HG02588 (cell line): ENCODE results near the gene OR1M1.

Experiments used
- ATAC-seq: cut with Tn5 transposase; IDR thresholded peaks from one replicate; pipeline ENCODE4 v1.9.1; 2021; ENCODE audit warnings: mild to moderate bottlenecking, moderate library complexity; ENCODE audit not compliant: unreplicated experiment

Gene OR1M1

DNA sequence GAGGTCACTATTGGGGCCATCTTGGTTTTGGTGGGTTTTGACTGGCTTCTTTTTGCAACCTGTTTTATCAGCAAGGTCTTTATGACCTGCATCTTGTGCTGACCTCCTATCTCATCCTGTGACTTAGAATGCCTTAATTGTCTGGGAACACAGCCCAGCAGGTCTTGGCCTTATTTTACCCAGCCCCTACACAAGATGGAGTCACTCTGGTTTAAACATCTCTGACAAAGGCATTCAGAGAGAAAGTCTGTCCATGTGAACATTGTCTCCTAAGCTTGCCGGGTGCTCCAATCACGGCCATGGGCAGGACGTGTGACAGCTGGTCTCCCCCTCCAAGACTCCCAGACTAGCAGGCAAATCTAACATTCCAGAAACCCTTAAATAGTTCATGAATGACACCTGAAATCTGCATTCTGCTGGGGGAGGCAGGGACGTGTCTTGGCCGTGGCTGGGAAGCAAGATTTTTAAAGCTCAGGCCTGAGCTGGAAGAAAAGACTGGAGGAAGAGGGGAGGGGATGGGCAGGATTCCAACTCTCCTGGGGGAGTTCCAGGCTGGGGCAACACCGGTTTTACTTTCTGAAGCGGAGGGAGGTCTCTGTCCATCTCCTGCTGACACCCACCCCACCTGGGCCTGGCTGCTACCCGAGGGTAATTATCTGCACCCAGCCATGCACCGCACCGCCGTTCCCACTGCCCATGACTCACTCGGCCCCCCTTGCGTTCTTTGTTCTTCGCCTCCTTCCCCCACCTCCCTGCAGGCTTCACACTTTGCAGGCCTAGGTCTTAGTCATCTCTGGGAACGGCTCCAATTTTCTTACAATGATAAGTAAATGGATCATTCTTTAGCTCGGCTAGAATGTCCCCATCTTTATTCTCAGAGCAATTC is 11.6 kb upstream of the OR1M1 start:
- ATAC-seq = no peak

DNA sequence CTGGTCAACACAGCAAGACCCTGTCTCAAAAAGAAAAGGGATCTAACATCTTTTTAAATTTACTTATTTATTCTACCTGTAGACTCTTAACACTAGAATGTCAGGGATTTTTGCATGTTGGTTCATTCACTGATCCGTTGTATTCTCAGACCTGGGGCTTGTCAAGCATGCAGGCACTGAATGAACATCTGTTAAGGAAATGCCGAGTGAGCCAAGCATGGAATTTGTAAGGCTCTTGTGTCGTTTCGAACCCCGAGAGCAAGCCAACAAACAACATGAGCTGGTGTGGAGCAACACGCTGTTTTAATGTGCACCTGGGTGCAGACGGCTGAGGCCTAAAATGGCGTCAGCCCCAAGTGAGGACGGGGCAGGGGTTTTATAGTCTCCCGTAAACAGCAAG is 10.0 kb upstream of the OR1M1 start:
- ATAC-seq = no peak

DNA sequence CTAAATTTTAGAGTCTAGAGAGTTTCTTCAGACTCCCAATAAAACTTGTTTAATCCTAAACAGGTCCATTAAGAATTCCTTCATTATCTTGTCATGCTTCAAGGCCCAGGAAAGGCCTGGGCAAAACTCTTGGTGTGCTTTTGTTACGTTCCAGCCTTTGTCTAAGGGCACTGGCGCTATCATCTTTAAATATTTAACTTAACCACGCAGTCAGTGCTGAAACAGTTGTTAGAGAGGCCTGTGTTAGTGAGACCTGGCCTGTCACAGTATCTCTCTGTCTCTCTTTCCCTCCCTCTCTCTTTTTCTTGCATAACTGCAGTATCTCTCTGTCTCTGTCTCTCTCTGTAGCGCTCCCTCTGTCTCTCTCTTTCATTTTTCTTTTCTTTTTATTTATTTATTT is 8.2 kb upstream of the OR1M1 start:
- no peak for ATAC-seq

DNA sequence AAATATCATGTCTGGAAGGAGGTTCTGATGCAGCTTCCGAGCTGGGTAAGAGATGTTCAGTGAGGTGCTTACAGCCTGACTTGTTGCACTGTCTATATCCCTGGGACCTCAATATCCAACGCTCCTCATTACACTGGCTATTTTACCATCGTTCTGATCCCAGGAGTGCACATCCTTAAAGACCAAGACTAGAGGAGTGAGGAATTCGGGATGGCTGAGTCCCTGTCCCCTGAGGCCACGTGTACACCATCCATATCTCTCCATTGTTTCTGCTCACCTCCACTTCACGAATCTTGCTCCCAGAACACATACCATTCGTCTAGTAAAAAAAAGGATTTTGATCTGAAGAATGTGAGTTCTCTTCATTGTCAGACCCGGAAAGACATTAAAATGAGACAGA is 20.5 kb downstream of the OR1M1 start, which contains the start of gene OR7G2:
Gene OR7G2, minus strand, starts transcription at position 101 of the 400 bp plus-strand sequence. CDS start 4,232 bp downstream, outside the sequence.
- no peak for ATAC-seq

DNA sequence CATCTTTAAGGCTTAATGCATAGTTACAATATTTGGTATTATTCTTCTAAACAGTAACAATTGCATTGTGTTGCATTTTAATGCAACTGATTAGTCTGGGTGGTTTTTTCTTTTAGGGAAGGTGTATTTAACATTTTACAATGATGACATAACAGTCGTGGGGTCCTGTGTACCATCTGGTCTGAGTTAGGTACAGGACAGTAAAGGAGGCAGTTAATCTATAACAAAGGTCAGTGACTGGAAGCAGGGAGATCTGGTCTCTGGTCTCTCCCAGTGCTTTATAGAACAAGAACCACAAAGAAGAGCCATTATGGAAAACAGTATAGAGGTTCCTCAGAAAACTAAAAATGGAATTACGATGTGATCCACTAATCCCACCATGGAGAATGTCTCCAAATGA is 23.1 kb downstream of the OR1M1 start:
- no peak for ATAC-seq

DNA sequence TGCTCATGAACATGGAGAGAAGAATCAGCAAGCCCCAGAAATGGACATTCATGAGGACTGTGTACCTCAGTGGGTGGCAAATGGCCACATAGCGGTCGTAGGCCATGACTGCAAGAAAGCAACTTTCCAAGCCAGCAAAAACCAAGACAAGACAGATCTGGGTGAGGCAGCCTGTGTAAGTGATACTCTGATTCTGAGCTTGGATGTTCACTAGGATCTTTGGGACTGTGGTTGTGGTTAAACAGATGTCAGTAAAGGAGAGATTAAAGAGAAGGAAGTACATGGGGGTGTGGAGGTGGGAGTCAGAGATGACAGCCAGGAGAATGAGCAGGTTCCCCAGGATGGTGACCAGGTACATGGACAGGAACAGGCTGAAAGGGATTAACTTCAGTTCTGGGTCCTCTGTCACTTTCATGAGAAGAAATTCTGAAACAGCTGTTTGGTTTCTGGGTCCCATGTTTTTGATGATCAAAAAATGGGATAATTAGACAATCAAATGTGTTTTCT is 28.5 kb downstream of the OR1M1 start, which contains the start of gene OR7G1:
Gene OR7G1, minus strand, starts transcription at position 457 of the 507 bp plus-strand sequence. Its CDS starts 0 bp downstream, at position 457.
- no peak for ATAC-seq

DNA sequence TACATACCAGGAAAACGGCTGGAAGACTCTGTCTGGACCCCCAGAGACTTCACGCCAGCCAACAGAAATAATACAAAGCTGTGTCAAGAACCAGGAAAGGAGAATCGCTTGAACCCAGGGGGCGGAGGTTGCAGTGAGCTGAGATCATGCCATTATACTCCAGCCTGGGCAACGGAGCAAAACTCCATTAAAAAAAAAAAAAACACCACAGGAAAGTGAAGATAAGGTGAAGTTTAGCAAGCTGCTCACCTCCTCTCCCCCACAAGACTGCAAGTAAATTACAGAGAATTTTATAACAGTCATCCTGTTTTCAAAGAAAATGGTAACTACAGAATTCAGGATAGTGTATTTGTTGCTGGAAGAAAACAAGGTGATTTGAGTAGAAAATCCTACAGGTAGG is 29.7 kb downstream of the OR1M1 start:
- ATAC-seq = no peak

DNA sequence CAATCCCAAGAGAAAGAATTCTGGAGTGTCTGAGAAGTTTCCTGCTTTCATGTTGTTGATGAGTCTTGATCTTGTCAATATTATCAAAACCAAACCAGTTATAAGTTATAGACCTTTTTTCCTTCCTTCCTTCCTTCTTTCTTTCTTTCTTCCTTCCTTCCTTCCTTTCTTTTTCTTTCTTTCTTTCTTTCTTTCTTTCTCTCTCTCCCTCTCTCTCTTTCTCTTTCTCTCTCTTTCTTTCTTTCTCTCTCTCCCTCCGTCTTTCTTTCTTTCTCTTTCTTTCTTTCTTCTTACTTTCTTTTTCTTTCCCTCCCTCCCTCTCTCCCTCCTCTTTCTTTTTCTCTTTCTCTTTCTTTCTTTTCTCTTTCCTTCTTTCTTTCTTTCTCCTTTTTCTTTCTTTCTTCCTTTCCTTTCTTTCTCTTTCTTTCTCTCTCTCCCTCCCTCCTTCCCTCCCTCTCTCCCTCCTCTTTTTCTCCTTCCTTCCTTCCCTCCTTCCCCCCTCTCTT is 40.1 kb downstream of the OR1M1 start, which contains the start of gene OR7G3:
Gene OR7G3, minus strand, starts transcription at position 51 of the 506 bp plus-strand sequence. Its CDS starts 0 bp downstream, at position 51.
- no peak for ATAC-seq

DNA sequence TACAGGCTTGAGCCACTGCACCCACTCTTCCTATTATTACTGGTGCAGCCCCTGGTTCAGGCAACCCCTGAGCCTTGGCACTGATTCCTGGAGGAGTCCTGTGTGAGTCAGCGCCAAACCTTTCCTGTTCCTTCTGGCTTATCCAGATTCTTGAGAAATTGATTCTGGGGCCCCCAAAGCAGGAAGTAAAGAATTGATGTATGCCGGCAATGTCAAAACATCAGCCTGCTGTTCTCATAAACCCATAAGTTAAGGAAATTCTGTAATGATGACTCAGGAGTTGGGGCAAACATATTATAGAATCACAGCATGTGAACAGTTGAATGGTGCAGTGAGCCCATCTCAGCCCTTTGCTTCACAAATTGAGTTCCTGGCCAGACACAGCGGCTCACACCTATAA is 41.3 kb downstream of the OR1M1 start:
- no peak for ATAC-seq

DNA sequence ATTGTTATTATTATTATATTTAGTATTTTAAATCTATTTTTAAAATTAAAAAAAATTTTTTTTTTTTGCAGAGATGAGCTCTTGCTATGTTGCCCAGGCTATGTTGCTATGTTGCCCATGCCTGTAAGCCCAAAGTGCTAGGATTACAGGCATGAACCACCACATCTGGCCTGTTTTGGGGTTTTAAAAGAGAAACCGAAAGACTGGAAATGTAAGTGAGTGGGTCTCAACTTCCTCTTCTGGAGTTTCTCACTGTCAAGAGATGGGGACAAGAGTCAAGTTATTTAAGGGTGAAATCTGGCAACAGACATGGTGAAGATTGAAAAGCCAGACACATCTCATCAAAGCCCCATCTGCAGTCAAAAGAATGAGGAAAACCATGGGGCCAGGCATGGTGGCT is 44.1 kb downstream of the OR1M1 start:
- ATAC-seq = no peak

- no peak for ATAC-seq
Observed at GRCh38 chr19:9132422-9132821, 45.6 kb downstream of the OR1M1 start.

DNA sequence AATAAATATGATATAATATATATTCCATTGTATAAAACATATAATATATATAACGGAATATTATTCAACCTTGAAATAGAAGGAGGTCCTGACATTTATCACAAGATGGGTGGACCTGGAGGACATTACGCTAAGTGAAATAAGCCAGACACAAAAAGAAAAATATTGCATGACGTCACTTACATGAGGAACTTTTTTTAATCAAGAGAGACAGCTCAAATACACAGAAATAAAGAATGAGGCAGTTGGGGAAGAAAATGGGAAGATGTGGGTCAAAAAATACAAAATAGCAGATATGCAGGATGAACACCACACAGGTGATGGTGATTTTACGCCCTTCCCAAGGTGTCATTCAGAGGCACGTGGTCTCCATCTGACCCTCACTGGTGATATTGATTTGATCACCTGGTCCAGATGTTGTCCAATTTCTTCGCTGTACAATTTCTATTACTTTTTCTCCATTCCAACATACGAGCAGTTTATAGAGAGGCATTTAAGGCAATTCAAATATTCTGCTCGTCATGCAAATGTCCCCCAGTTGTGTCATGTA is 52.8 kb downstream of the OR1M1 start:
- ATAC-seq = no peak

DNA sequence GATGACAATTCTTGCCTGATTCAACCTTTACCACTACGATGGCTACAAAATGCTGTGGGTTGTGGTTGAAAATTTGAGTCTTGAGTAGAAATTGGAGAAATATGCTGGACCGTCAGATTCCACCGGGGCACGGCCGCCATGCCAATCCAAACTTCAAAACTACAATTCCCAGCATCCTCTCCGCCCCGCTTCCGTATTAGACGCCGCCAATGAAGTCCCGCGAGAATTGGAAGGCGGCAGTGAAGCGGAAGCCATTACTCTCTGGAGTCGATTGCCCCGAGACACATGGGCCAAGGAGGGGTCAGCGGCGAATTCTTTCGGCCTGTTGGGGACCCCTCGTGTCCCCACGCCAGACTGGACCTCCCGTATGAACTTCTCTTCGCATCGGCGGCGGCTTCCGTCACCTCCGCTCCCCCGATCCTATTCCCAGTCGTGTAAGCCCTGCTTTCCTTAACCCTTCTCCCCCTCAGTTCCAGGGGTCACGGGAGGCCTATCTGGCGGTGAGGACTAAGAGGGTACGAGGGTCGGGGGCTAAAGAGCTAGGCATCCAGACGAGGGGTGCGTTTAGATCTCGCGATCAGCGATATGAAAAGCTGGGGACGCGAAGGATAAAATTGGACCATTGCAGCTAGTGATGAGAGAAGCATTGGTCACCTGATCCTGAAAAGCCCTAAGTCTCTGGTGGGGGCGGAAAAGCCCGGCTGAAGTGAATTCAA is 53.5 kb downstream of the OR1M1 start, which contains the start of gene ZNF317:
Gene ZNF317, plus strand, starts transcription at position 239 of the 716 bp plus-strand sequence. CDS start 15,620 bp downstream, outside the sequence.
- peak; percentile 88 for ATAC-seq

- ATAC-seq = no peak
Observed at GRCh38 chr19:9144920-9145319, 58.1 kb downstream of the OR1M1 start.
